Measurements from ENCODE around the gene SIX1.

GRCh38 chr14:60650373-60650961 is 1.2 kb upstream of the SIX1 start:
- TF ChIP-seq L3MBTL2 (conservative IDR thresholded peaks at IDR 0.05) (no peak), FOXA1 (IDR thresholded peaks at IDR 0.05) (no peak), SP1 (IDR thresholded peaks at IDR 0.05) (no peak), FOXM1 (IDR thresholded peaks at IDR 0.05; ENCODE audit: borderline replicate concordance) (no peak), SUZ12 (IDR thresholded peaks at IDR 0.05) (no peak), HDGF (IDR thresholded peaks at IDR 0.05; ENCODE audit: borderline replicate concordance) (no peak), FOXK2 (IDR thresholded peaks at IDR 0.05) (no peak), ARNT (IDR thresholded peaks at IDR 0.05) (no peak)
